Vagina (tissue), 2 donors: ENCODE data around the gene MEST.

Experiments used
- POLR2A ChIP-seq, 2 donors: fragments of 450-650 bp; IDR thresholded peaks; one replicate each; pipeline ENCODE4 v1.6.1; 2017; ENCODE audit warnings: antibody characterized with exemption in 2 of 2, mild to moderate bottlenecking in 2 of 2, moderate library complexity in 2 of 2
- TF ChIP-seq, protein P1 (sequence below), 3 experiments: fragments of 450-650 bp in 2 of 3; fragments of 200-600 bp in 1 of 3; sonication (generic) in 1 of 3; IDR thresholded peaks; one replicate each; pipeline ENCODE4 v1.5.1; 2017 to 2019; ENCODE audit warnings: antibody characterized with exemption in 3 of 3, mild to moderate bottlenecking in 2 of 3, moderate library complexity in 2 of 3

DNA sequence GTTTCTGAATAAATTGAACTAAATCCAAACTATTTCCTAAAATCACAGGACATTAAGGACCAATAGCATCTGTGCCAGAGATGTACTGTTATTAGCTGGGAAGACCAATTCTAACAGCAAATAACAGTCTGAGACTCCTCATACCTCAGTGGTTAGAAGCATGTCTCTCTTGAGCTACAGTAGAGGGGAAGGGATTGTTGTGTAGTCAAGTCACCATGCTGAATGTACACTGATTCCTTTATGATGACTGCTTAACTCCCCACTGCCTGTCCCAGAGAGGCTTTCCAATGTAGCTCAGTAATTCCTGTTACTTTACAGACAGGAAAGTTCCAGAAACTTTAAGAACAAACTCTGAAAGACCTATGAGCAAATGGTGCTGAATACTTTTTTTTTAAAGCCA, 13.9 kb downstream of the MEST start:
- TF ChIP-seq, protein P1, sequence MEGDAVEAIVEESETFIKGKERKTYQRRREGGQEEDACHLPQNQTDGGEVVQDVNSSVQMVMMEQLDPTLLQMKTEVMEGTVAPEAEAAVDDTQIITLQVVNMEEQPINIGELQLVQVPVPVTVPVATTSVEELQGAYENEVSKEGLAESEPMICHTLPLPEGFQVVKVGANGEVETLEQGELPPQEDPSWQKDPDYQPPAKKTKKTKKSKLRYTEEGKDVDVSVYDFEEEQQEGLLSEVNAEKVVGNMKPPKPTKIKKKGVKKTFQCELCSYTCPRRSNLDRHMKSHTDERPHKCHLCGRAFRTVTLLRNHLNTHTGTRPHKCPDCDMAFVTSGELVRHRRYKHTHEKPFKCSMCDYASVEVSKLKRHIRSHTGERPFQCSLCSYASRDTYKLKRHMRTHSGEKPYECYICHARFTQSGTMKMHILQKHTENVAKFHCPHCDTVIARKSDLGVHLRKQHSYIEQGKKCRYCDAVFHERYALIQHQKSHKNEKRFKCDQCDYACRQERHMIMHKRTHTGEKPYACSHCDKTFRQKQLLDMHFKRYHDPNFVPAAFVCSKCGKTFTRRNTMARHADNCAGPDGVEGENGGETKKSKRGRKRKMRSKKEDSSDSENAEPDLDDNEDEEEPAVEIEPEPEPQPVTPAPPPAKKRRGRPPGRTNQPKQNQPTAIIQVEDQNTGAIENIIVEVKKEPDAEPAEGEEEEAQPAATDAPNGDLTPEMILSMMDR (IDR thresholded peaks at IDR 0.05) = no peak
- no peak for TF ChIP-seq POLR2A (IDR thresholded peaks at IDR 0.05)
